Neutrophil (primary cell): ENCODE results near the gene ITGB3BP.

Experiments
- H3K27ac ChIP-seq: fragments of 200-600 bp; sonication (generic); 2 replicates; pipeline ENCODE4 v1.5.1; 2016; ENCODE audit warnings: mild to moderate bottlenecking, moderate library complexity
- H3K27me3 ChIP-seq: fragments of 200-600 bp; sonication (generic); 2 replicates; pipeline ENCODE4 v1.6.0; 2016; ENCODE audit warnings: mild to moderate bottlenecking
- H3K36me3 ChIP-seq: fragments of 200-600 bp; sonication (generic); 2 replicates; pipeline ENCODE4 v1.5.1; 2017
- H3K4me1 ChIP-seq, 2 experiments: fragments of 200-600 bp in 1 of 2; sonication (generic) in 1 of 2; 1 replicate in 1 of 2; 2 replicates in 1 of 2; pipeline versions ENCODE4 v1.5.1 to v1.6.1; 2013 to 2016; ENCODE audit warnings: low read depth in 1 of 2, low read length in 1 of 2, mild to moderate bottlenecking in 1 of 2, moderate library complexity in 1 of 2; ENCODE audit not compliant: control insufficient read depth in 1 of 2, insufficient read depth in 1 of 2
- H3K4me3 ChIP-seq, 2 experiments: fragments of 200-600 bp in 1 of 2; sonication (generic) in 1 of 2; 1 replicate in 1 of 2; 2 replicates in 1 of 2; pipeline ENCODE4 v1.5.1; 2013 to 2016; ENCODE audit warnings: low read depth in 1 of 2, low read length in 1 of 2, mild to moderate bottlenecking in 1 of 2, moderate library complexity in 1 of 2
- H3K9me3 ChIP-seq: fragments of 200-600 bp; sonication (generic); 2 replicates; pipeline ENCODE4 v1.5.1; 2016
- CTCF ChIP-seq: fragments of 200-600 bp; sonication (generic); IDR thresholded peaks from 2 replicates; pipeline ENCODE4 v1.5.1; 2016; ENCODE audit warnings: antibody characterized with exemption

Gene ITGB3BP

GRCh38 chr1:63450416-63450815 lies 72.6 kb downstream of the ITGB3BP start:
- no peak for TF ChIP-seq CTCF
- Histone ChIP-seq H3K9me3 (no peaks in the 10 kb centered on the region), H3K4me3 (no peak overlapping the region), H3K27me3 (no peaks in the 10 kb centered on the region), H3K4me1 (no peaks in the 10 kb centered on the region), H3K27ac (no peak overlapping the region), H3K36me3 (no peaks in the 10 kb centered on the region)

- no peak overlapping the region for H3K27ac ChIP-seq
- no peak overlapping the region for H3K4me3 ChIP-seq
- no peaks in the 10 kb centered on the region for H3K27me3 ChIP-seq
- H3K9me3 ChIP-seq: no peaks in the 10 kb centered on the region
- H3K36me3 ChIP-seq: no peaks in the 10 kb centered on the region
- TF ChIP-seq CTCF: no peak
- no peaks in the 10 kb centered on the region for H3K4me1 ChIP-seq
Measured at GRCh38 chr1:63448731-63449246, 74.2 kb downstream of the ITGB3BP start.

- Histone ChIP-seq H3K27me3 (no peaks in the 10 kb centered on the region), H3K9me3 (no peaks in the 10 kb centered on the region), H3K36me3 (peaks cover 4% of the 10 kb centered on the region), H3K27ac (no peak overlapping the region), H3K4me1 (peaks cover 0 to 4% of the 10 kb centered on the region in 2 experiments), H3K4me3 (no peak overlapping the region)
- no peak for TF ChIP-seq CTCF
Measured at GRCh38 chr1:63442141-63442475, 80.9 kb downstream of the ITGB3BP start.

- Histone ChIP-seq H3K27me3 (no peaks in the 10 kb centered on the region), H3K36me3 (peaks cover 13% of the 10 kb centered on the region), H3K4me1 (no peaks in the 10 kb centered on the region), H3K4me3 (no peak overlapping the region), H3K27ac (no peak overlapping the region), H3K9me3 (no peaks in the 10 kb centered on the region)
- no peak for TF ChIP-seq CTCF
Measured at GRCh38 chr1:63435161-63435560, 87.9 kb downstream of the ITGB3BP start.

GRCh38 chr1:63429281-63429680 lies 93.7 kb downstream of the ITGB3BP start:
- no peak for TF ChIP-seq CTCF

GRCh38 chr1:63428815-63429214 lies 94.2 kb downstream of the ITGB3BP start:
- Histone ChIP-seq H3K27me3 (no peaks in the 10 kb centered on the region), H3K4me1 (no peaks in the 10 kb centered on the region), H3K27ac (no peak overlapping the region), H3K9me3 (no peaks in the 10 kb centered on the region), H3K36me3 (peaks cover 15% of the 10 kb centered on the region), H3K4me3 (no peak overlapping the region)
- TF ChIP-seq CTCF: no peak

More at GRCh38 chr1:63429281-63429680, 93.7 kb downstream of the ITGB3BP start:
- Histone ChIP-seq H3K9me3 (no peaks in the 10 kb centered on the region), H3K4me1 (no peaks in the 10 kb centered on the region), H3K27ac (no peak overlapping the region), H3K36me3 (peaks cover 15% of the 10 kb centered on the region), H3K27me3 (no peaks in the 10 kb centered on the region), H3K4me3 (no peak overlapping the region)
